Tibial artery (tissue), 4 donors: ENCODE data around the gene DOCK1.

ENCODE experiments used
- DNase-seq, 2 donors: peaks; one replicate each; pipeline ENCODE4 v3.0.0-alpha.2; 2019
- H3K27ac ChIP-seq, 2 donors: fragments of 200-600 bp; sonication (generic) in 1 of 2; 1 replicate in 1 of 2; 2 replicates in 1 of 2; pipeline ENCODE4 v1.5.1; 2018 to 2019; ENCODE audit warnings: mild to moderate bottlenecking in 1 of 2
- H3K27me3 ChIP-seq, 2 donors: fragments of 200-600 bp; sonication (generic) in 1 of 2; one replicate each; pipeline versions ENCODE4 v1.5.1 to v1.6.0; 2016 to 2019
- H3K36me3 ChIP-seq, 3 donors: fragments of 200-600 bp; sonication (generic) in 2 of 3; one replicate each; pipeline ENCODE4 v1.5.1; 2016 to 2019; ENCODE audit warnings: mild to moderate bottlenecking in 2 of 3
- H3K4me1 ChIP-seq, 4 donors: fragments of 200-600 bp; sonication (generic) in 2 of 4; 1 replicate in 3 of 4; 2 replicates in 1 of 4; pipeline ENCODE4 v1.5.1; 2016 to 2019
- H3K4me3 ChIP-seq, 2 donors: fragments of 200-600 bp; sonication (generic) in 1 of 2; 1 replicate in 1 of 2; 2 replicates in 1 of 2; pipeline ENCODE4 v1.5.1; 2018 to 2019; ENCODE audit warnings: mild to moderate bottlenecking in 2 of 2
- H3K9me3 ChIP-seq, 3 donors: fragments of 200-600 bp; sonication (generic) in 1 of 3; one replicate each; pipeline ENCODE4 v1.5.1; 2016 to 2019
- CTCF ChIP-seq, 2 experiments: fragments of 200-600 bp in 1 of 2; fragments of 450-650 bp in 1 of 2; IDR thresholded peaks; one replicate each; pipeline ENCODE4 v1.5.1; 2017 to 2019; ENCODE audit warnings: antibody characterized with exemption in 2 of 2, mild to moderate bottlenecking in 1 of 2, moderate library complexity in 1 of 2
- intact Hi-C: fragments of 100-400 bp; cut with DNase I; formaldehyde crosslinking; loops from one replicate; pipeline ENCODE4 v1.15.0; 2023; ENCODE audit warnings: low total_unique reads

DOCK1 gene

GRCh38 chr10:126944191-126944590, 39.0 kb downstream of the DOCK1 start:
- TF ChIP-seq CTCF (IDR thresholded peaks at IDR 0.05): no peak
- Histone ChIP-seq H3K27ac (no peak overlapping the region), H3K9me3 (no peaks in the 10 kb centered on the region), H3K4me3 (no peak overlapping the region), H3K36me3 (no peaks in the 10 kb centered on the region), H3K4me1 (peaks cover 0 to 9% (median 5%) of the 10 kb centered on the region in 4 donors), H3K27me3 (no peaks in the 10 kb centered on the region)
- DNase-seq: no peak
- intact Hi-C loops: no loop called here

- H3K27ac ChIP-seq: no peak overlapping the region
- no peaks in the 10 kb centered on the region for H3K9me3 ChIP-seq
- peaks cover 0 to 13% (median 8%) of the 10 kb centered on the region in 4 donors for H3K4me1 ChIP-seq
- H3K36me3 ChIP-seq: no peaks in the 10 kb centered on the region
- DNase-seq: no peak
- H3K27me3 ChIP-seq: no peaks in the 10 kb centered on the region
- H3K4me3 ChIP-seq: no peak overlapping the region
- intact Hi-C loops: no loop called here
- TF ChIP-seq CTCF (IDR thresholded peaks at IDR 0.05): no peak
Measured at GRCh38 chr10:126945351-126946030, 40.3 kb downstream of the DOCK1 start.

GRCh38 chr10:126946746-126947145, 41.5 kb downstream of the DOCK1 start:
- H3K36me3 ChIP-seq: no peaks in the 10 kb centered on the region
- H3K27ac ChIP-seq: no peak overlapping the region
- H3K4me3 ChIP-seq: no peak overlapping the region
- intact Hi-C loops: no loop called here
- TF ChIP-seq CTCF (IDR thresholded peaks at IDR 0.05): no peak
- no peaks in the 10 kb centered on the region for H3K27me3 ChIP-seq
- DNase-seq: no peak
- peaks cover 0 to 13% (median 8%) of the 10 kb centered on the region in 4 donors for H3K4me1 ChIP-seq
- H3K9me3 ChIP-seq: no peaks in the 10 kb centered on the region

- no peaks in the 10 kb centered on the region for H3K9me3 ChIP-seq
- intact Hi-C loops: no loop called here
- no peak overlapping the region for H3K4me3 ChIP-seq
- no peak for TF ChIP-seq CTCF (IDR thresholded peaks at IDR 0.05)
- peaks cover 0 to 13% (median 8%) of the 10 kb centered on the region in 4 donors for H3K4me1 ChIP-seq
- H3K27me3 ChIP-seq: no peaks in the 10 kb centered on the region
- no peak for DNase-seq
- H3K36me3 ChIP-seq: no peaks in the 10 kb centered on the region
- H3K27ac ChIP-seq: no peak overlapping the region
Measured at GRCh38 chr10:126948355-126949160, 43.3 kb downstream of the DOCK1 start.

GRCh38 chr10:126949161-126949503, 43.9 kb downstream of the DOCK1 start:
- no peak for TF ChIP-seq CTCF (IDR thresholded peaks at IDR 0.05)
- peaks cover 0 to 13% (median 8%) of the 10 kb centered on the region in 4 donors for H3K4me1 ChIP-seq
- no peaks in the 10 kb centered on the region for H3K36me3 ChIP-seq
- H3K27me3 ChIP-seq: no peaks in the 10 kb centered on the region
- no peak overlapping the region for H3K4me3 ChIP-seq
- H3K9me3 ChIP-seq: no peaks in the 10 kb centered on the region
- H3K27ac ChIP-seq: no peak overlapping the region
- DNase-seq: no peak
- intact Hi-C loops: no loop called here
